GM12878 (cell line): ENCODE data around the gene IRF2. TPM values are rescaled to one million over a fixed set of nuclear protein-coding genes. Genes with fewer than 3 reads are reported as not detected.
A peak's percentile ranks its signal among the peaks of the same experiment; 100 is the strongest.

Experiments used
- ATAC-seq: fragments of 200-7000 bp; cut with Tn5 transposase; 3 replicates; pipeline ENCODE4 v1.9.1; 2020; ENCODE audit warnings: mild to moderate bottlenecking, moderate library complexity
- Bru-seq: library from RNA; stranded (reverse); fragments of 400-500 nt; gene quantifications from one replicate; lab custom pipeline; 2021; lab: Mats Ljungman, UMichigan
- BruChase-seq, 2 experiments: library from RNA; stranded (reverse); fragments of 400-500 nt; gene quantifications; one replicate each; lab custom pipeline; 2021; lab: Mats Ljungman, UMichigan
- BruUV-seq: library from RNA; stranded (reverse); fragments of 400-500 nt; replicated peaks from 2 replicates; lab custom pipeline; 2021; lab: Mats Ljungman, UMichigan
- CTCF ChIA-PET: fragments of 300-600 bp; sonication (Branson Sonifier 250); formaldehyde crosslinking; extraction: SDS; loops from one replicate; lab custom pipeline; 2021; ENCODE audit warnings: inconsistent platforms; lab: Yijun Ruan, JAX
- POLR2A ChIA-PET: fragments of 350-600 bp; formaldehyde crosslinking; extraction: SDS; loops from one replicate; lab custom pipeline; 2021; ENCODE audit warnings: inconsistent platforms; lab: Charles Lee
- RAD21 ChIA-PET: fragments of 300-600 bp; sonication (Branson Sonifier 250); formaldehyde crosslinking; loops from one replicate; lab custom pipeline; 2023; ENCODE audit warnings: antibody characterized with exemption; ENCODE audit not compliant: unreplicated experiment; lab: Charles Lee
- SMC1A ChIA-PET: fragments of 300-600 bp; sonication (Branson Sonifier 250); formaldehyde crosslinking; loops from one replicate; lab custom pipeline; 2023; ENCODE audit not compliant: unreplicated experiment, uncharacterized antibody; lab: Charles Lee
- DNase-seq: peaks from one replicate; pipeline ENCODE4 v3.0.0-alpha.2; 2011; ENCODE audit warnings: low read depth, low spot score
- FAIRE-seq: peaks from 3 replicates; lab custom pipeline; 2011; peaks lifted over from hg19 to GRCh38; lab: Jason Lieb, UNC
- H2AFZ ChIP-seq: 2 replicates; pipeline ENCODE4 v1.6.0; 2011; ENCODE audit warnings: low read depth, low read length, control low read depth; ENCODE audit not compliant: control insufficient read depth
- H3K27ac ChIP-seq: 2 replicates; pipeline ENCODE4 v1.5.1; 2011; ENCODE audit warnings: control low read depth; ENCODE audit not compliant: control insufficient read depth, insufficient read depth
- H3K27me3 ChIP-seq, 2 experiments: replicated peaks in 1 of 2; 2 replicates each; pipeline versions ENCODE4 v1.6.0 to v1.6.1; 2011; ENCODE audit warnings: low read length in 1 of 2; ENCODE audit not compliant: control insufficient read depth in 2 of 2, insufficient read depth in 2 of 2
- H3K36me3 ChIP-seq, 2 experiments: 2 replicates each; pipeline ENCODE4 v1.5.1; 2011; ENCODE audit warnings: low read length in 1 of 2; ENCODE audit not compliant: control insufficient read depth in 2 of 2, insufficient read depth in 2 of 2
- H3K4me1 ChIP-seq: 2 replicates; pipeline ENCODE4 v1.6.1; 2011; ENCODE audit warnings: mild to moderate bottlenecking, low read length, moderate library complexity, mixed read lengths; ENCODE audit not compliant: control insufficient read depth, insufficient read depth
- H3K4me2 ChIP-seq: 2 replicates; pipeline ENCODE4 v1.6.0; 2011; ENCODE audit warnings: control low read depth; ENCODE audit not compliant: control insufficient read depth, insufficient read depth
- H3K4me3 ChIP-seq: fragments of 200-600 bp; sonication (generic); 2 replicates; pipeline ENCODE4 v1.5.1; 2016
- H3K79me2 ChIP-seq: 2 replicates; pipeline ENCODE4 v1.6.0; 2011; ENCODE audit warnings: low read length; ENCODE audit not compliant: control insufficient read depth, insufficient read depth
- H3K9ac ChIP-seq: 2 replicates; pipeline ENCODE4 v1.8.0; 2011; ENCODE audit warnings: low read length, control low read depth, mixed read lengths; ENCODE audit not compliant: control insufficient read depth, insufficient read depth
- H3K9me3 ChIP-seq: replicated peaks from 3 replicates; pipeline ENCODE4 v1.5.1; 2011; ENCODE audit warnings: mild to moderate bottlenecking, low read length; ENCODE audit not compliant: control insufficient read depth, insufficient read depth
- H4K20me1 ChIP-seq: 2 replicates; pipeline ENCODE4 v1.6.0; 2011; ENCODE audit not compliant: control insufficient read depth, insufficient read depth
- ASH2L ChIP-seq: fragments of 300-600, 200-600 bp; sonication (generic); IDR thresholded peaks from 2 replicates; pipeline ENCODE4 v1.6.1; 2017; ENCODE audit warnings: low read depth, mild to moderate bottlenecking, borderline replicate concordance
- BCL3 ChIP-seq: IDR thresholded peaks from 2 replicates; pipeline ENCODE4 v1.6.1; 2011; ENCODE audit warnings: borderline replicate concordance, low read depth, mild to moderate bottlenecking, moderate library complexity, low read length; ENCODE audit not compliant: insufficient read depth, poor library complexity, severe bottlenecking
- GATAD2B ChIP-seq: fragments of 450-650 bp; conservative IDR thresholded peaks from 2 replicates; pipeline ENCODE4 v1.6.1; 2017; ENCODE audit warnings: low read depth, mild to moderate bottlenecking, moderate library complexity
- IRF5 ChIP-seq: fragments of 450-650 bp; IDR thresholded peaks from 2 replicates; pipeline ENCODE4 v1.6.1; 2017; ENCODE audit warnings: borderline replicate concordance
- JUND ChIP-seq: IDR thresholded peaks from 2 replicates; pipeline ENCODE4 v1.6.1; 2012; ENCODE audit warnings: low read depth, mild to moderate bottlenecking, low read length, improper control_type of control experiment, moderate library complexity
- MYC ChIP-seq: IDR thresholded peaks from 2 replicates; pipeline ENCODE4 v1.6.1; 2011; ENCODE audit warnings: mild to moderate bottlenecking, low read length, moderate library complexity, inconsistent platforms; ENCODE audit not compliant: insufficient read depth, insufficient replicate concordance, insufficient read length, severe bottlenecking
- NR2F1 ChIP-seq: fragments of 450-650 bp; conservative IDR thresholded peaks from 2 replicates; pipeline ENCODE4 v1.6.1; 2017; ENCODE audit warnings: mild to moderate bottlenecking
- PKNOX1 ChIP-seq: fragments of 450-650 bp; IDR thresholded peaks from 2 replicates; pipeline ENCODE4 v1.6.1; 2016; ENCODE audit warnings: mild to moderate bottlenecking
- RAD51 ChIP-seq: fragments of 450-650 bp; IDR thresholded peaks from 2 replicates; pipeline ENCODE4 v1.6.1; 2016; ENCODE audit warnings: moderate library complexity, mild to moderate bottlenecking, inconsistent platforms
- RUNX3 ChIP-seq: IDR thresholded peaks from 2 replicates; pipeline ENCODE4 v1.6.1; 2012; ENCODE audit warnings: low read length, inconsistent platforms
- TARDBP ChIP-seq: IDR thresholded peaks from 2 replicates; pipeline ENCODE4 v1.6.1; 2016; ENCODE audit warnings: borderline replicate concordance
- TCF3 ChIP-seq: IDR thresholded peaks from 2 replicates; pipeline ENCODE4 v1.6.1; 2012; ENCODE audit warnings: low read depth, mild to moderate bottlenecking, low read length, borderline replicate concordance; ENCODE audit not compliant: insufficient read depth
- WGBS: methylation state at CpG from one replicate; pipeline ENCODE4 v1.1.6; 2016; ENCODE audit warnings: low lambda C conversion rate; ENCODE audit not compliant: insufficient replicate concordance, insufficient coverage; ENCODE audit errors: missing lambda C conversion rate; 5-methylcytosine and 5-hydroxymethylcytosine counted together
- in situ Hi-C: fragments of 300-500 bp; cut with MboI; formaldehyde crosslinking; loops from 9 replicates; pipeline ENCODE4 v1.14.3; 2018; ENCODE audit warnings: mixed read lengths
- intact Hi-C: fragments of 100-400 bp; cut with micrococcal nuclease; formaldehyde crosslinking; loops from one replicate; pipeline ENCODE4 v1.14.2; 2022; ENCODE audit not compliant: unreplicated experiment
- long read RNA-seq, 2 experiments: library from polyadenylated mRNA; unstranded; transcript quantifications; one replicate each; pipeline ENCODE4 v2.0.0, GENCODE V29; 2019 to 2020
- polyA minus RNA-seq, 3 experiments: library from RNA; depleted of rRNA, polyadenylated mRNA; stranded (reverse); fragments of >200 nt; gene quantifications; 2 replicates each; pipeline ENCODE4 v1.2.3, GENCODE V29; 2011
- polyA plus RNA-seq, 11 experiments: library from polyadenylated mRNA; depleted of rRNA in 4 of 11; unstranded in 6 of 11; stranded (reverse) in 5 of 11; fragments of >200 nt; fragmentation: Nextera tagmentation in 4 of 11; fragmentation: Illumina TruSeq in 1 of 11; extraction: Ambion mirVana in 4 of 11; extraction: Trizol in 1 of 11; gene quantifications; 1 replicate in 1 of 11; 2 replicates in 10 of 11; pipeline versions ENCODE4 v1.2.1 to v1.2.3, GENCODE V29; 2011 to 2016; ENCODE audit warnings: inconsistent platforms in 2 of 11, missing spikeins in 2 of 11, low read depth in 1 of 11
- total RNA-seq, 4 experiments: library from RNA; depleted of rRNA in 3 of 4; stranded (reverse); fragments of >200 nt in 3 of 4; fragmentation: Illumina TruSeq in 1 of 4; extraction: Trizol in 1 of 4; gene quantifications; 2 replicates each; pipeline versions ENCODE4 v1.2.1 to v1.2.3, GENCODE V29; 2013 to 2021

IRF2 gene
- total RNA-seq (2013; cell fraction: nucleolus; rRNA removed): 70.0 and 78.5 TPM in 2 replicates
- total RNA-seq (2014; rRNA removed) (44.7 and 45.1 TPM in 2 replicates), total RNA-seq (2014; rRNA removed; fragmentation: Illumina TruSeq; extraction: Trizol) (51.1 and 51.9 TPM in 2 replicates), total RNA-seq (2021) (52.2 and 65.7 TPM in 2 replicates), polyA plus RNA-seq (2011; rRNA removed) (90.3 and 99.3 TPM in 2 replicates), polyA plus RNA-seq (2014; fragmentation: Illumina TruSeq; extraction: Trizol) (79.9 and 96.4 TPM in 2 replicates), polyA plus RNA-seq (2014; fragmentation: Nextera tagmentation; extraction: Ambion mirVana) (10 to 100 TPM; 58.4 to 59.9 TPM), polyA plus RNA-seq (2014; rRNA removed) (46.6 and 52.8 TPM in 2 replicates), polyA plus RNA-seq (2016; fragmentation: Nextera tagmentation; extraction: Ambion mirVana) (10 to 100 TPM; 59.4 to 66.0 TPM), polyA minus RNA-seq (2011; rRNA and poly(A)+ RNA removed) (79.3 and 83.9 TPM in 2 replicates), Bru-seq, nascent RNA (percentile 88 among the genes with signal in this experiment), BruChase-seq, experiment 1, labeled RNA remaining after a 6-hour chase (percentile 83 among the genes with signal in this experiment), BruChase-seq, experiment 2, labeled RNA remaining after a 2-hour chase (percentile 80 among the genes with signal in this experiment)
- polyA plus RNA-seq (2011; ENCODE audit: low read depth): 39.3 TPM
- 74.6 and 83.1 TPM in 2 replicates for polyA plus RNA-seq (2011; cell fraction: cytosol; rRNA removed)
- 54.1 and 58.8 TPM in 2 replicates for polyA plus RNA-seq (2011; cell fraction: nucleus; rRNA removed)
- polyA plus RNA-seq (2012): 49.9 and 58.7 TPM in 2 replicates
- 40.8 and 41.5 TPM in 2 replicates for polyA minus RNA-seq (2011; cell fraction: cytosol; rRNA and poly(A)+ RNA removed)
- polyA minus RNA-seq (2011; cell fraction: nucleus; rRNA and poly(A)+ RNA removed): 22.8 and 36.9 TPM in 2 replicates
- long read RNA-seq, experiment 1, transcript IRF2-201 (9 exons, 2,303 nt): major isoform, 26 of 38 reads
- long read RNA-seq, experiment 1, partial matches to known transcripts: 3 of 38 reads
- long read RNA-seq, experiment 1, other reads (novel, unspliced or antisense): 9 of 38 reads
- long read RNA-seq, experiment 2, transcript IRF2-201 (9 exons, 2,303 nt): major isoform, 14 of 47 reads
- long read RNA-seq, experiment 2, partial matches to known transcripts: 20 of 47 reads
- long read RNA-seq, experiment 2, other reads (novel, unspliced or antisense): 12 of 47 reads

GRCh38 chr4:184474263-184475095, at the start of gene IRF2:
Gene IRF2 (minus strand): TSS chr4:184474550. CDS start chr4:184429064, 45,486 bp downstream.
- 1% methylated on average over 53 of the region's 66 CpGs for WGBS
- CTCF ChIA-PET: interaction anchor here (0.9 to 2.4 kb wide), 4 partner anchors 39 to 191 kb away, joined by 3 to 11 read pairs (median 4); no protein-coding TSS in a partner anchor
- FAIRE-seq: peak; percentile 95
- Histone ChIP-seq H3K4me2 (peak within 1 kb of the TSS; percentile 98), H2AFZ (no peak within 1 kb of the TSS), H3K27me3 (no peaks in the 10 kb centered on the region), H3K27ac (peak within 1 kb of the TSS; percentile 92), H4K20me1 (no peaks in the 10 kb centered on the region), H3K9ac (peak within 1 kb of the TSS; percentile 97), H3K79me2 (peaks cover 77% of the 10 kb centered on the region), H3K4me1 (peaks cover 14% of the 10 kb centered on the region), H3K4me3 (peak within 1 kb of the TSS; percentile 99), H3K36me3 (peaks cover 0 to 11% of the 10 kb centered on the region in 2 experiments; a peak in 1 of 4 replicates), H3K9me3 (no peaks in the 10 kb centered on the region)
- POLR2A ChIA-PET: interaction anchor here (0.6 to 2.1 kb wide), 18 partner anchors 15 to 340 kb away, joined by 3 to 30 read pairs (median 4); no protein-coding TSS in a partner anchor
- in situ Hi-C loops: loop anchor here (5.0 kb wide), 1 partner anchor 127 kb away; no protein-coding TSS in a partner anchor
- intact Hi-C loops: loop anchor here (1.0 to 5.0 kb wide), 13 partner anchors 40 to 258 kb away; partner anchors contain the start of genes CASP3, CENPU and PRIMPOL
- RAD21 ChIA-PET: interaction anchor here (0.6 to 4.4 kb wide), 18 partner anchors 31 to 260 kb away, joined by 3 to 57 read pairs (median 4); partner anchors contain the start of gene CENPU
- ATAC-seq: peak; percentile 75
- SMC1A ChIA-PET: interaction anchor here (0.7 to 3.6 kb wide), 10 partner anchors 39 to 209 kb away, joined by 3 to 36 read pairs (median 4); no protein-coding TSS in a partner anchor
- no TSS peak for BruUV-seq
- DNase-seq: peak; percentile 93
- TF ChIP-seq GATAD2B (peak; percentile 67; the same call in 1 of the 2 replicates), MYC (peak; percentile 52), IRF5 (no peak), JUND (0 out of 2 replicates have a peak, but pooled peaks have one; percentile 4), ASH2L (peak; percentile 98), RAD51 (no peak), RUNX3 (no peak), BCL3 (peak; percentile 42), NR2F1 (0 out of 2 replicates have a peak, but pooled peaks have one; percentile 50), TCF3 (0 out of 2 replicates have a peak, but pooled peaks have one; percentile 37), TARDBP (peak; percentile 45; the same call in 1 of the 2 replicates), PKNOX1 (peak; percentile 44)
